Naive thymus-derived CD4-positive, alpha-beta T cell (primary cell): ENCODE measurements around the gene MBLAC1. TPM values are rescaled to one million over a fixed set of nuclear protein-coding genes. Genes with fewer than 3 reads are reported as not detected.
"Not testable (repeated sequence)": the region's sequence is repeated elsewhere in the genome, so short reads cannot be mapped to it uniquely, and the experiment has no call there.

Experiments used
- ATAC-seq: fragments of 150-1000 bp; cut with Tn5 transposase; 2 replicates; pipeline ENCODE4 v1.10.0; 2021; ENCODE audit warnings: mild to moderate bottlenecking, moderate library complexity
- CTCF ChIA-PET: fragments of 350-600 bp; sonication (Branson Sonifier 250); formaldehyde crosslinking; loops from one replicate; lab custom pipeline; 2021; ENCODE audit warnings: antibody characterized with exemption; lab: Charles Lee
- POLR2A ChIA-PET: fragments of 350-600 bp; sonication (Branson Sonifier 250); formaldehyde crosslinking; loops from one replicate; lab custom pipeline; 2021; ENCODE audit warnings: antibody characterized with exemption, inconsistent platforms; lab: Charles Lee
- DNase-seq, 9 donors: peaks; one replicate each; pipeline versions ENCODE4 v3.0.0 to v3.0.0-alpha.2; 2020 to 2022; ENCODE audit warnings: mixed read lengths in 1 of 9
- H3K27ac ChIP-seq: one replicate; pipeline ENCODE4 v1.7.0; 2013; ENCODE audit warnings: mild to moderate bottlenecking, low read depth, low read length, moderate library complexity
- H3K27me3 ChIP-seq, 2 donors: one replicate each; pipeline ENCODE4 v1.7.0; 2013; ENCODE audit warnings: low read length in 2 of 2, mild to moderate bottlenecking in 2 of 2, moderate library complexity in 2 of 2; ENCODE audit not compliant: control insufficient read depth in 2 of 2, insufficient read depth in 2 of 2
- H3K36me3 ChIP-seq, 3 experiments: 1 replicate in 2 of 3; 2 replicates in 1 of 3; pipeline ENCODE4 v1.7.0; 2013; ENCODE audit warnings: low read length in 3 of 3, mild to moderate bottlenecking in 3 of 3, moderate library complexity in 1 of 3; ENCODE audit not compliant: insufficient read depth in 3 of 3, control insufficient read depth in 2 of 3
- H3K4me1 ChIP-seq, 2 donors: one replicate each; pipeline ENCODE4 v1.7.0; 2013; ENCODE audit warnings: low read length in 2 of 2, mild to moderate bottlenecking in 2 of 2, moderate library complexity in 1 of 2; ENCODE audit not compliant: control insufficient read depth in 2 of 2, insufficient read depth in 2 of 2
- H3K4me3 ChIP-seq: 2 replicates; pipeline ENCODE4 v1.7.0; 2013; ENCODE audit warnings: mild to moderate bottlenecking, low read length
- H3K9me3 ChIP-seq, 3 experiments: 1 replicate in 2 of 3; 2 replicates in 1 of 3; pipeline ENCODE4 v1.7.0; 2013; ENCODE audit warnings: low read length in 3 of 3; ENCODE audit not compliant: control insufficient read depth in 2 of 3
- H3K27ac Mint-ChIP-seq, 9 donors: one replicate each; pipeline ENCODE4 v1.8.0; 2020 to 2022; ENCODE audit warnings: mixed read lengths in 9 of 9, mild to moderate bottlenecking in 8 of 9, moderate library complexity in 5 of 9, inconsistent platforms in 2 of 9
- H3K27me3 Mint-ChIP-seq, 5 donors: one replicate each; pipeline ENCODE4 v1.8.0; 2021 to 2022; ENCODE audit warnings: mixed read lengths in 5 of 5, mild to moderate bottlenecking in 1 of 5
- H3K36me3 Mint-ChIP-seq, 5 donors: one replicate each; pipeline ENCODE4 v1.8.0; 2020 to 2022; ENCODE audit warnings: mixed read lengths in 5 of 5, mild to moderate bottlenecking in 3 of 5, inconsistent platforms in 1 of 5
- H3K4me1 Mint-ChIP-seq, 7 donors: one replicate each; pipeline ENCODE4 v1.8.0; 2020 to 2022; ENCODE audit warnings: mixed read lengths in 7 of 7, mild to moderate bottlenecking in 3 of 7, inconsistent platforms in 1 of 7
- H3K4me3 Mint-ChIP-seq, 10 donors: one replicate each; pipeline ENCODE4 v1.8.0; 2020 to 2022; ENCODE audit warnings: mild to moderate bottlenecking in 10 of 10, mixed read lengths in 10 of 10, moderate library complexity in 6 of 10, inconsistent platforms in 2 of 10
- H3K9me3 Mint-ChIP-seq, 11 donors: one replicate each; pipeline ENCODE4 v1.8.0; 2020 to 2022; ENCODE audit warnings: mixed read lengths in 11 of 11, mild to moderate bottlenecking in 4 of 11, inconsistent platforms in 1 of 11, moderate library complexity in 1 of 11
- intact Hi-C, 2 donors: fragments of 100-400 bp; cut with micrococcal nuclease; formaldehyde crosslinking; loops; one replicate each; pipeline ENCODE4 v1.15.1; 2023
- polyA plus RNA-seq, 2 donors: library from polyadenylated mRNA; unstranded; fragments of 300-500 nt; fragmentation: Illumina TruSeq; gene quantifications; one replicate each; pipeline ENCODE4 v1.2.3, GENCODE V29; 2021
- total RNA-seq, 6 experiments: library from RNA in 5 of 6; stranded (reverse) in 5 of 6; gene quantifications; 1 replicate in 5 of 6; 2 replicates in 1 of 6; pipeline ENCODE4 v1.2.3 and lab custom pipeline; 2021 to 2026

Gene MBLAC1
- total and polyA plus RNA-seq, 7 experiments from 2014 or later = 1.5 to 6.3 (median 4.5) TPM

- H3K9me3 Mint-ChIP-seq = peaks cover 0 to 4% (median 0%) of the 10 kb centered on the region in 11 donors
- peak overlapping the region; percentile 5 to 99 (median 82) for H3K27ac Mint-ChIP-seq
- intact Hi-C loops = no loop called here
- ATAC-seq (no peak), DNase-seq (no peak)
- Histone ChIP-seq H3K27ac (no peak overlapping the region), H3K36me3 (peaks cover 0 to 37% (median 0%) of the 10 kb centered on the region in 3 experiments), H3K4me3 (no peak overlapping the region), H3K4me1 (peaks cover 23 to 24% of the 10 kb centered on the region in 2 donors), H3K9me3 (no peaks in the 10 kb centered on the region), H3K27me3 (no peaks in the 10 kb centered on the region)
- H3K4me1 Mint-ChIP-seq = peaks cover 12 to 44% (median 32%) of the 10 kb centered on the region in 7 donors
- CTCF ChIA-PET = no interaction called here
- H3K4me3 Mint-ChIP-seq = peak overlapping the region; percentile 15 to 100 (median 96)
- POLR2A ChIA-PET = interaction anchor here (0.6 to 7.6 kb wide), 17 partner anchors 11 to 304 kb away, joined by 3 to 107 read pairs (median 4); partner anchors contain the start of genes AP4M1, GJC3, LAMTOR4 and MCM7
- no peaks in the 10 kb centered on the region for H3K27me3 Mint-ChIP-seq
- H3K36me3 Mint-ChIP-seq = peaks cover 0 to 12% (median 0%) of the 10 kb centered on the region in 5 donors
Observed at GRCh38 chr7:100124301-100125230, 2.2 kb upstream of the MBLAC1 start.

- POLR2A ChIA-PET = interaction anchor here (0.6 to 7.6 kb wide), 20 partner anchors 9 to 356 kb away, joined by 3 to 107 read pairs (median 4); partner anchors contain the start of genes AP4M1, COPS6, GAL3ST4 and GPC2
- Mint-ChIP-seq H3K9me3 (peaks cover 0 to 4% (median 0%) of the 10 kb centered on the region in 11 donors), H3K27me3 (no peaks in the 10 kb centered on the region), H3K4me3 (peak overlapping the region; percentile 95 to 100 (median 98)), H3K27ac (peak overlapping the region; percentile 98 to 100 (median 99)), H3K36me3 (peaks cover 0 to 12% (median 0%) of the 10 kb centered on the region in 5 donors), H3K4me1 (peaks cover 8 to 43% (median 26%) of the 10 kb centered on the region in 7 donors)
- peaks cover 0 to 35% (median 0%) of the 10 kb centered on the region in 3 experiments for H3K36me3 ChIP-seq
- intact Hi-C loops = loop anchor here (1.0 to 2.0 kb wide), 6 partner anchors 22 to 302 kb away; partner anchors contain the start of genes COPS6 (in 1 of the 2), LAMTOR4 (in 1 of the 2), MEPCE (in 1 of the 2) and ZCWPW1 (in 1 of the 2)
- H3K4me1 ChIP-seq = peaks cover 20 to 25% of the 10 kb centered on the region in 2 donors
- ATAC-seq = no peak
- DNase-seq = no peak
- CTCF ChIA-PET = interaction anchor here (0.6 to 0.7 kb wide), 3 partner anchors 25 to 149 kb away, joined by 3 read pairs; no protein-coding TSS in a partner anchor
- H3K9me3 ChIP-seq = no peaks in the 10 kb centered on the region
- H3K27ac ChIP-seq = peak overlapping the region; percentile 98
- H3K27me3 ChIP-seq = no peaks in the 10 kb centered on the region
- H3K4me3 ChIP-seq = peak overlapping the region; percentile 99
Observed at GRCh38 chr7:100126239-100126930, 382 bp upstream of the MBLAC1 start.

- Histone ChIP-seq H3K36me3 (peaks cover 0 to 23% (median 0%) of the 10 kb centered on the region in 3 experiments), H3K27ac (peak overlapping the region; percentile 98), H3K27me3 (no peaks in the 10 kb centered on the region), H3K4me3 (peak overlapping the region; percentile 99), H3K4me1 (peaks cover 20 to 33% of the 10 kb centered on the region in 2 donors), H3K9me3 (no peaks in the 10 kb centered on the region)
- Mint-ChIP-seq H3K27ac (peak overlapping the region; percentile 62 to 89 (median 81)), H3K4me3 (peak overlapping the region; percentile 66 to 100 (median 91)), H3K27me3 (no peaks in the 10 kb centered on the region), H3K9me3 (peaks cover 0 to 4% (median 0%) of the 10 kb centered on the region in 11 donors), H3K36me3 (peaks cover 0 to 5% (median 0%) of the 10 kb centered on the region in 5 donors), H3K4me1 (peaks cover 13 to 51% (median 33%) of the 10 kb centered on the region in 7 donors)
- peak in 7 of 9 donors; percentile 16 to 41 (median 27) for DNase-seq
- no peak for ATAC-seq
- ChIA-PET CTCF (interaction anchor here (0.6 to 3.3 kb wide), 5 partner anchors 39 to 212 kb away, joined by 3 to 8 read pairs (median 6); no protein-coding TSS in a partner anchor), POLR2A (interaction anchor here (0.6 to 2.8 kb wide), 24 partner anchors 8 to 346 kb away, joined by 3 to 15 read pairs (median 4); partner anchors contain the start of genes AP4M1, GAL3ST4, GPC2 and MCM7)
- intact Hi-C loops = loop anchor here (1.0 to 2.0 kb wide), 11 partner anchors 9 to 411 kb away; partner anchors contain the start of genes AP4M1 (in 2 of the 2), CNPY4 (in 2 of the 2), LAMTOR4 (in 2 of the 2) and MCM7 (in 2 of the 2)
Observed at GRCh38 chr7:100127866-100128636, 1.3 kb downstream of the MBLAC1 start.

GRCh38 chr7:100128637-100128963 lies 1.8 kb downstream of the MBLAC1 start:
- Mint-ChIP-seq H3K27me3 (no peaks in the 10 kb centered on the region), H3K27ac (peak overlapping the region in 8 of 9 donors; percentile 62 to 86 (median 80)), H3K9me3 (peaks cover 0 to 4% (median 0%) of the 10 kb centered on the region in 11 donors), H3K4me1 (peaks cover 13 to 51% (median 33%) of the 10 kb centered on the region in 7 donors), H3K36me3 (peaks cover 0 to 5% (median 0%) of the 10 kb centered on the region in 5 donors), H3K4me3 (peak overlapping the region; percentile 66 to 100 (median 91))
- intact Hi-C loops = no loop called here
- peaks cover 0 to 22% (median 0%) of the 10 kb centered on the region in 3 experiments for H3K36me3 ChIP-seq
- H3K27ac ChIP-seq = peak overlapping the region; percentile 98
- ATAC-seq = no peak
- CTCF ChIA-PET = interaction anchor here (0.5 to 3.3 kb wide), 8 partner anchors 8 to 213 kb away, joined by 3 to 8 read pairs (median 4); no protein-coding TSS in a partner anchor
- peak overlapping the region; percentile 99 for H3K4me3 ChIP-seq
- POLR2A ChIA-PET = interaction anchor here (0.6 to 2.8 kb wide), 22 partner anchors 8 to 345 kb away, joined by 3 to 15 read pairs (median 4); partner anchors contain the start of genes AP4M1, GAL3ST4, GPC2 and MCM7
- H3K9me3 ChIP-seq = no peaks in the 10 kb centered on the region
- H3K27me3 ChIP-seq = no peaks in the 10 kb centered on the region
- DNase-seq = no peak
- peaks cover 20 to 33% of the 10 kb centered on the region in 2 donors for H3K4me1 ChIP-seq

- peaks cover 0 to 10% (median 0%) of the 10 kb centered on the region in 3 experiments for H3K36me3 ChIP-seq
- ATAC-seq, H3K9me3 ChIP-seq, H3K27me3 Mint-ChIP-seq, H3K27ac Mint-ChIP-seq, H3K27ac ChIP-seq, DNase-seq, H3K4me3 ChIP-seq, H3K36me3 Mint-ChIP-seq, H3K9me3 Mint-ChIP-seq, H3K27me3 ChIP-seq: not testable (repeated sequence)
- peaks cover 18 to 33% of the 10 kb centered on the region in 2 donors for H3K4me1 ChIP-seq
- ChIA-PET CTCF (interaction anchor here (0.7 to 5.6 kb wide), 14 partner anchors 10 to 1158 kb away, joined by 3 to 84 read pairs (median 5); partner anchors contain the start of genes COPS6, GPC2, PVRIG and STAG3), POLR2A (interaction anchor here (0.5 to 4.6 kb wide), 10 partner anchors 10 to 219 kb away, joined by 3 to 16 read pairs (median 4); partner anchors contain the start of genes AP4M1, CNPY4, LAMTOR4 and MCM7)
- Mint-ChIP-seq H3K4me1 (peaks cover 13 to 40% (median 23%) of the 10 kb centered on the region in 7 donors), H3K4me3 (peak overlapping the region in 1 of 10 donors; percentile 10)
- intact Hi-C loops = loop anchor here (2.0 to 5.0 kb wide), 4 partner anchors 37 to 217 kb away; partner anchors contain the start of genes AZGP1 (in 1 of the 2) and GAL3ST4 (in 1 of the 2)
Observed at GRCh38 chr7:100130220-100130607, 3.4 kb downstream of the MBLAC1 start.
